Thymus (tissue), 11 donors: ENCODE data around the gene RBM48. TPM values are rescaled to one million over a fixed set of nuclear protein-coding genes. Genes with fewer than 3 reads are reported as not detected.

Source experiments
- DNase-seq, 9 donors: peaks; one replicate each; pipeline ENCODE4 v3.0.0-alpha.2; 2013; ENCODE audit warnings: low spot score in 9 of 9, low read depth in 6 of 9, missing footprints in 1 of 9
- H3K27ac ChIP-seq, 2 donors: one replicate each; pipeline ENCODE4 v1.5.1; 2013; ENCODE audit warnings: control low read depth in 1 of 2, low read depth in 1 of 2, low read length in 1 of 2, mild to moderate bottlenecking in 1 of 2, moderate library complexity in 1 of 2
- H3K27me3 ChIP-seq, 2 donors: one replicate each; pipeline ENCODE4 v1.5.1; 2013; ENCODE audit warnings: low read length in 1 of 2; ENCODE audit not compliant: control insufficient read depth in 2 of 2, insufficient read depth in 1 of 2
- H3K36me3 ChIP-seq, 2 donors: one replicate each; pipeline ENCODE4 v1.5.1; 2013; ENCODE audit warnings: low read length in 1 of 2, mild to moderate bottlenecking in 1 of 2, moderate library complexity in 1 of 2; ENCODE audit not compliant: control insufficient read depth in 2 of 2, insufficient read depth in 2 of 2
- H3K4me1 ChIP-seq, 2 donors: one replicate each; pipeline ENCODE4 v1.5.1; 2013; ENCODE audit warnings: low read length in 2 of 2; ENCODE audit not compliant: control insufficient read depth in 2 of 2, insufficient read depth in 2 of 2
- H3K4me3 ChIP-seq, 2 donors: one replicate each; pipeline ENCODE4 v1.5.1; 2013; ENCODE audit warnings: low read length in 2 of 2, control low read depth in 1 of 2, mild to moderate bottlenecking in 1 of 2
- H3K9me3 ChIP-seq, 2 donors: one replicate each; pipeline ENCODE4 v1.5.1; 2013; ENCODE audit warnings: low read length in 1 of 2, mild to moderate bottlenecking in 1 of 2; ENCODE audit not compliant: control insufficient read depth in 2 of 2, insufficient read depth in 1 of 2
- WGBS: extraction: QIAGEN DNeasy Blood & Tissue Kit; methylation state at CpG from one replicate; pipeline ENCODE4 v1.1.7; 2013; 5-methylcytosine and 5-hydroxymethylcytosine counted together
- polyA plus RNA-seq: library from polyadenylated mRNA; stranded (reverse); fragments of 200-250 nt; gene quantifications from one replicate; pipeline ENCODE4 v1.2.3, GENCODE V29; 2013
- total RNA-seq: library from RNA; stranded (reverse); fragments of 120-200 nt; gene quantifications from one replicate; pipeline ENCODE4 v1.2.4, GENCODE V29; 2013
- donor health status: healthy.

Gene RBM48
- total and polyA plus RNA-seq, 2 donors: 9.7 to 10.0 TPM

DNA sequence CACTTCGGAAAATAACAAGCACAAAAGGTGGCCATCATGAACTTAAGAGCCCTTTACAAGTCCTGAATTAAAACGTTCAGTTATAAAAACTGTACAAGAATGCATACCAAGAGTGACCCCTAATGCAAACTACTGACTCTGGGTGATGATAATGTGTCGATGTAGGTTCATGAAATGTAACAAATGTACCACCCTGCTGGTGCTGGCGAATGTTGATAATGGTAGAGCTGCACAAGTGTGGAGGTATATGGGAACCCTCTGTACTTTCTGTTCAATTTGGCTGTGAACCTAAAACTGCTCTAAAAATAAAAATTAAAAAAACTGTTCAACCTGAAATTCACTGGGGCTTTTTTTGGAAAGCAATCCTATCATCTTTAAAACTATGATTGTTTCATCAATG lies 58.2 kb downstream of the RBM48 start:
- WGBS: 92% methylated on average over 4 of the region's 4 CpGs
- H3K27ac ChIP-seq: no peak overlapping the region

More for the DNA sequence above, 58.2 kb downstream of the RBM48 start:
- no peaks in the 10 kb centered on the region for H3K36me3 ChIP-seq
- H3K4me3 ChIP-seq: no peak overlapping the region
- H3K27me3 ChIP-seq: peaks cover 0 to 7% of the 10 kb centered on the region in 2 donors
- H3K9me3 ChIP-seq: no peaks in the 10 kb centered on the region
- no peak for DNase-seq
- peaks cover 9 to 15% of the 10 kb centered on the region in 2 donors for H3K4me1 ChIP-seq

Other genes with a start within 250 kb of the RBM48 start
- gene GATAD1, start 81.3 kb upstream of the RBM48 start, total RNA-seq: 8.8 TPM
- gene GATAD1, start 81.3 kb upstream of the RBM48 start, polyA plus RNA-seq: 24.6 TPM
- gene ERVW-1, start 50.8 kb upstream of the RBM48 start, total RNA-seq: not detected
- 0.14 TPM for gene ERVW-1, start 50.8 kb upstream of the RBM48 start, polyA plus RNA-seq
- gene PEX1, start 275 bp upstream of the RBM48 start, total RNA-seq: 17.6 TPM
- 27.9 TPM for gene PEX1, start 275 bp upstream of the RBM48 start, polyA plus RNA-seq
- 29.8 TPM for gene FAM133B, start 61.6 kb downstream of the RBM48 start, total RNA-seq
- 29.1 TPM for gene FAM133B, start 61.6 kb downstream of the RBM48 start, polyA plus RNA-seq